ENCODE results near the gene CUEDC2.

The CUEDC2 gene

DNA sequence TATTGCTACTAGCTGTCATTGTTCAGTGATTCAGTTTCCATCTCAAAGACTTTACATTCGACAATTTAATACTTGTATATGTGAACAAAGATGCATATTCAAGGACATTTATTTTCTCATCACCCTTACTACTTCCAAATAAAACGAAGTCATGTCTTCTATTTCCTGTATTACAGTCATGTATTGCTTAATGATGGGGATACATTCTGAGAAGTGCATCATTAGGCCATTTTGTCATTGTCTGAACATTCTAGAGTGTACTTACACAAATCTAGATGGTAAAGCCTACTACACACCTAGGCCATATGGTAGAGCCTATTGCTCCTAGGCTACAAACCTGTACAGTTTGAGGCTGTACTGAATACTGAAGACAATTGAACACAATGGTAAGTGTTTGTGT is 12.5 kb upstream of the CUEDC2 start:
- Histone ChIP-seq H3K4me3 (no peak overlapping the region), H3K36me3 (no peaks in the 10 kb centered on the region), H3K27ac (no peak overlapping the region), H3K4me1 (peaks cover 0 to 8% (median 5%) of the 10 kb centered on the region in 4 donors), H3K9me3 (no peaks in the 10 kb centered on the region), H3K27me3 (peaks cover 0 to 7% of the 10 kb centered on the region in 2 donors)
- intact Hi-C loops (cut with DNase I; ENCODE audit: low total_unique reads): no loop called here
- DNase-seq: no peak
- TF ChIP-seq, protein P1, sequence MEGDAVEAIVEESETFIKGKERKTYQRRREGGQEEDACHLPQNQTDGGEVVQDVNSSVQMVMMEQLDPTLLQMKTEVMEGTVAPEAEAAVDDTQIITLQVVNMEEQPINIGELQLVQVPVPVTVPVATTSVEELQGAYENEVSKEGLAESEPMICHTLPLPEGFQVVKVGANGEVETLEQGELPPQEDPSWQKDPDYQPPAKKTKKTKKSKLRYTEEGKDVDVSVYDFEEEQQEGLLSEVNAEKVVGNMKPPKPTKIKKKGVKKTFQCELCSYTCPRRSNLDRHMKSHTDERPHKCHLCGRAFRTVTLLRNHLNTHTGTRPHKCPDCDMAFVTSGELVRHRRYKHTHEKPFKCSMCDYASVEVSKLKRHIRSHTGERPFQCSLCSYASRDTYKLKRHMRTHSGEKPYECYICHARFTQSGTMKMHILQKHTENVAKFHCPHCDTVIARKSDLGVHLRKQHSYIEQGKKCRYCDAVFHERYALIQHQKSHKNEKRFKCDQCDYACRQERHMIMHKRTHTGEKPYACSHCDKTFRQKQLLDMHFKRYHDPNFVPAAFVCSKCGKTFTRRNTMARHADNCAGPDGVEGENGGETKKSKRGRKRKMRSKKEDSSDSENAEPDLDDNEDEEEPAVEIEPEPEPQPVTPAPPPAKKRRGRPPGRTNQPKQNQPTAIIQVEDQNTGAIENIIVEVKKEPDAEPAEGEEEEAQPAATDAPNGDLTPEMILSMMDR (IDR thresholded peaks at IDR 0.05): no peak

DNA sequence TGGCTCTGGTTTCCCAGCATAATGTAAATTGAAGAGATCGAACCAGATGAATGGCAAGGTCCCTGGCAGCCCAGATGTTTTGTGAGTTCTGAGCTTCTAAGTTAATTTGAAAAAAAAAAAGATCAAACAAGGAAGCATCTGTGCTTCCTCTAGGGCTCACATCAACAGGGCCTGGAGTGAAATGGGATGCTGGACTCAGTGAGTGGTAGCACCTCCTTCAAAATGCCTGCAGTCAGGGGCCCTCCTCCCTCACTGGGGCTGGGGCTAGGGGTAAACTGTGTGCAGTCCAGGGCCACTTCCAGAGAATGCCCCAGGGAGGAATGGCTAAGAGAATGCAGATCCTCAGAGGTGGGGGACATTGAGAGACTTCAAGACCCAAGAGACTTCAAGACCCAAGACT is 6.0 kb upstream of the CUEDC2 start:
- TF ChIP-seq, protein P1 (IDR thresholded peaks at IDR 0.05): no peak
- DNase-seq: no peak
- Histone ChIP-seq H3K4me1 (peaks cover 0 to 9% (median 7%) of the 10 kb centered on the region in 4 donors), H3K27me3 (peaks cover 0 to 48% of the 10 kb centered on the region in 2 donors), H3K4me3 (no peak overlapping the region), H3K36me3 (no peaks in the 10 kb centered on the region), H3K9me3 (no peaks in the 10 kb centered on the region), H3K27ac (no peak overlapping the region)
- intact Hi-C loops (cut with DNase I; ENCODE audit: low total_unique reads): no loop called here

DNA sequence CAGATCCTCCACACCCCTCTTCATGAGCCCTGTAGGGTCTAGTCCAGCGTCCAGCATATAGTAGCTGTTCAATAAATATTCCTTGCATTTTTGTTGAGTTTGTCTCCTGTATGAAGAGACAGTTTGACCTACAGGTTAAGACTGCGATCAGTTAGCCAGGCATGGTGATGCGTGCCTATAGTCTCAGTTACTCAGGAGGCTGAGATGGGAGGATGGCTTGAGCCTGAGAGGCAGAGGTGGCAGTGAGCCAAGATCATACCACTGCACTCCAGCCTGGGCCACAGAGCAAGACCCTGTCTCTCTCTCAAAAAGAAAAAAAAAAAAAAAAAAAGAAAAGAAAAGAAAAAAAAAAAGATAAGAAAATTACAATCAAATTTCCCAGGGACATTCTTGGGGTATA is 5.1 kb upstream of the CUEDC2 start:
- Histone ChIP-seq H3K9me3 (no peaks in the 10 kb centered on the region), H3K27ac (no peak overlapping the region), H3K4me1 (peaks cover 0 to 14% (median 9%) of the 10 kb centered on the region in 4 donors), H3K27me3 (peaks cover 0 to 45% of the 10 kb centered on the region in 2 donors), H3K36me3 (no peaks in the 10 kb centered on the region), H3K4me3 (no peak overlapping the region)
- DNase-seq: no peak
- intact Hi-C loops (cut with DNase I; ENCODE audit: low total_unique reads): no loop called here
- TF ChIP-seq, protein P1 (IDR thresholded peaks at IDR 0.05): no peak

DNA sequence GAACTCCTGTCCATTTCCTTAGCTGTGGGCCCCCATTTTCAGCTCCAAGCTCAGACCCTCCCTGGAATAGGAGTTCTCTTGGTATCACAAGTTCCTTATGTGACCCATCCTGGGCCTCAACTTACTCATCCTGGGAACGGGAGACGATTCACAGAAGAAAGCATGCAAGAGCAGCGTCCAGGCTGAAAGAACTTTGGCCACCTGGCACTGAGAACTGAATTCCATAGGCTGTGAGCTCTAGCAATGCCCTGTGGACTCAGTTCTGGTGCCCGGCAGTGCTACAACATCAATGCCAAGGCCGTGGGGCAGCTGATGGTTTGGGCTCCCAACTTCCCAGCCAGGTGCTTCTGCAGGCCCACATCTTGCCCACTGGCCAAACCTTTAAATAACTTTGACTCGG is 3.9 kb upstream of the CUEDC2 start:
- Histone ChIP-seq H3K9me3 (no peaks in the 10 kb centered on the region), H3K4me3 (no peak overlapping the region), H3K27me3 (peaks cover 0 to 45% of the 10 kb centered on the region in 2 donors), H3K27ac (no peak overlapping the region), H3K36me3 (no peaks in the 10 kb centered on the region), H3K4me1 (peaks cover 0 to 22% (median 18%) of the 10 kb centered on the region in 4 donors)
- TF ChIP-seq, protein P1 (IDR thresholded peaks at IDR 0.05): no peak
- DNase-seq: no peak
- intact Hi-C loops (cut with DNase I; ENCODE audit: low total_unique reads): no loop called here

DNA sequence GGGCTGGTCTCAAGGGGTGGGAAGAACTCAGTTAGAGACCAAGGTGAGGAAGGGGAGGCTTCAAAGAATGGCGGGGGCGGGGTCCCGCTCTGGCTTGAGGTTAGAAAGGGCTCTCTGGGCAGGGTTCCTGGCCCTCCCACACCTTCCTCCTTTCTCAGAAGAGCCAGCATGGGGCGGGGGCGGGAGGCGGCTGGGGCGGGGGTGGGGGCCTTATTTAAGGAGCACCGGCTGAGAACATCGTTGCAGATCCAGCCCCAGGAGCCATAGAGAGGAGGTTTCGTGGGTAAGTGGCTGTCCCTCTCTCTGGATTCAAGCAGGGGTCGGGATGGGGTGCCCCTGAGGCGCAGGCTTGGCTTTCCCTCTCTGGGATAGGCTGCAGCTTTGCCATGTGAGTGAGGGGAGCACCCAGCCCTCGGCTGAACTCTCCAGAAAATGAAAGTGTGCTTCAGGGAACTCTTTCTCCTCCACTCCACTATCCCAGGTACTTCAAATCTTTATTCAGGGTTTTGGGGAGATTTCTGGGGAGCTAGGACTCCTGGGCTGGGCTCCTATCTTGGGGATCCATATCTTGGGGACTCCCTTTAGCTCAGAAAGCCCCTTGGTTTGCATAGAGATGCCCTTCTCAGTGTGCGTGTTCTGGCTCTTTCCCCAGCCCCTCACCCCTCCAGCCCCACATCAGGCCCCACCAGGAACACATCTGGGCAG is 3.3 kb upstream of the CUEDC2 start:
- intact Hi-C loops (cut with DNase I; ENCODE audit: low total_unique reads): no loop called here

More for the DNA sequence above, 3.3 kb upstream of the CUEDC2 start:
- Histone ChIP-seq H3K9me3 (no peaks in the 10 kb centered on the region), H3K4me3 (peak overlapping the region in 1 of 2 donors; percentile 30), H3K27ac (no peak overlapping the region), H3K36me3 (no peaks in the 10 kb centered on the region), H3K27me3 (peaks cover 0 to 45% of the 10 kb centered on the region in 2 donors), H3K4me1 (peaks cover 0 to 24% (median 20%) of the 10 kb centered on the region in 4 donors)
- TF ChIP-seq, protein P1 (IDR thresholded peaks at IDR 0.05): no peak
- no peak for DNase-seq

All from tibial artery (tissue), 4 donors.